Ammon's horn (tissue), 1 donor: ENCODE results near the gene CYBC1.
A peak's percentile ranks its signal among the peaks of the same experiment; 100 is the strongest.

Experiments
- DNase-seq: peaks from one replicate; pipeline ENCODE4 v3.0.0-alpha.2; 2016; ENCODE audit warnings: low spot score

The CYBC1 gene

DNA sequence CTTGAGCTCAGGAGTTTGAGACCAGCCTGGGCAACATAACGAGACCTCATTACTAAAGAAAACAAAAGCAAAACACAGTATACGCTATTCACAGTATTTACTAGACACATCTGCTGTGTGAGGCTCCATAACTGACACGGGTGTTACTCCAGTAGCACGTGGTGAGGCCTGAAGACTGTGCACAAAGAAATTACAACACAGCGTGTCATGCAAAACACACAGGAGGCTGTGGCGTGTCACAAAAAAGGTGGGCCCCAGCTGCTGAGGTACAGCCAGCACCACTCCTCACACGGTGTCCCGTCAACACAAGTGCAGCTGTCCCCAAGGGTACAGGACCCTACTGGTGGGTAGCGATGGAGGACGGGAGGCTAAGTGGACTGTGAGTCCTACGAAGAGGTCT lies 2.7 kb downstream of the CYBC1 start:
- no peak for DNase-seq

DNA sequence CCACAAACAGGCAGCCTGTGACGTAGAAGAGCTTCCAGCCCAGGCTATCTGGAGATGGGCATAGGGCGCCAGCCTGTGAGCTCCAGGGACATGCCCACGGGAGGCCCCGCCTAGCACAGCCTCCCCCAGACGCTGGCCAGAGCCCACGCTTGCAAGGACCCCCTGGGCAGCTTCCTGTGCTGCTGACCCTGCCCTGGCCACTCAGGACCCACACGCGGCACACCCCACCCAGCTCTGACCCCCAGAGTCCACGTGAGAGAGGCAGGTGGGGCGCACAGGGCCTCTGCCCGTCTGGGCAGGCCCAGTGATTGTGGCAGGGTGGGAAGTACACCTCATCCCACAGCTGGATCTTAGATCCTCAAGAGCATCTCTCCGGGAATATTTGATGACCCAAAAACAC lies 3.9 kb downstream of the CYBC1 start:
- no peak for DNase-seq

DNA sequence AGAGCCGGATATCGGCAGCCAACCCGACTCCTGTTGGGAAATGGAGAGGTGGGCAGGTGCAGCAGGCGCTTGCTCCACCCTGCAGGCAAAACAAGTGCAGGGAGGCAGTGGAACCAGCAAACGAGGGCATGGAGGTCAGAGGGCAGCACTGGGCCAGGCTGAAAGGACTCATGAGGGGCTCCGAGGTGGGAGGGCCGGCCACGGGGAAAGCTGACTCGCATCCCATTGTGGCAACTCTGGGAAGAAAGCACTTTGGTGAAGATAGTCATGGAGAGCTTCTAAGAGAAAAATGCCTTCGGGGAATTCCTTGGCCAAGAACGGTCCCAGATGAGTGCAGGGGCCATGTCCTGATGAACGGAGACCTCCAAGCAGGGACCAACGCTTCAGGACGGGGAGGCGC lies 4.4 kb downstream of the CYBC1 start:
- DNase-seq = no peak

DNA sequence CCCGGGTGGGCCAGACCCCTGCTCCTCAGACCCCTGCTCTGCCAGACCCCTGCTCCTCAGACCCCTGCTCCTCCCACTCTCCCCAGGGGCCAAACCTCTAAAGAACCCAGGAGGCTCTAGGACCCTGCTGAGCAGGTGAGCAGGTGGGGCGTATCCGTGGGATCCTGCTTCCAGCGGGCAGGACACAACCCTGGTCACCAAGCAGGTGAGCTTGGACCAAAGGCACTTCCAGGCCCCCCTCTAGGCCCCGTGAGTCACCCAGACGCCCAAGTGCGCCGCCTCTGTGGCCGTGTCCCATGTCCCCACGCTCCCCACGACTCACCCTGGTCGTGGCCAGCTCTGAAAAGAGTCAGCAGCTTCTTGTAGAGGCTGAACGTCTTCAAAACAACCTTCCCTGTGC lies 5.0 kb downstream of the CYBC1 start:
- DNase-seq = no peak

DNA sequence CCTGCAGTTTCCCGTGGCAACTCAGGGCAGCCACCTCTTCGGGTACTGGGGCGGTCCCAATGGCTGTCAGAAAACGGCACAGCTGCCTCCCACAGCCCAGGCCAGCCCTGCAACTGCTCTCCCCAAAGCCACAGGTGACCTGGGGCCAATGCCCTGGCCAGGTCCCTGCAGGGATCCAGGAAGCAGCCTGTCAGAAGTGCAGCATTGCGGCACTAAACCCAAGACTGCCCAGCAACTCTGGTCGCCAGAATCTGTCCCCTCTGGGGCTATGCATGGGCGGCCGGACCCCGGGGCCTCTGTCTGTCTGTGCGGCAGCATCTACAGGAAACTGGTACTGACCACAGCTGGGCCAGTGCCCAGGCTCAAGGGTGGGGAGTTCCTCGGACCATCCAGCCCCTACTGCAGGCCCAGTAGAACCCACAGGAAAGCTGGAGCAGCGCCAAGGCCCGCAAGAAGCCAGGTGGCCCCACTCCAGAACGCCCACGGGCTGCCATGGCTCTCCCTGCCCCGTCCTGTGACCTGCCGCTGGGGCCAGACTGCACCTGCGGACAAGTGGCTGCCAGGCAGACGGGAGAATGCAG lies 5.5 kb downstream of the CYBC1 start:
- DNase-seq = peak; percentile 52

DNA sequence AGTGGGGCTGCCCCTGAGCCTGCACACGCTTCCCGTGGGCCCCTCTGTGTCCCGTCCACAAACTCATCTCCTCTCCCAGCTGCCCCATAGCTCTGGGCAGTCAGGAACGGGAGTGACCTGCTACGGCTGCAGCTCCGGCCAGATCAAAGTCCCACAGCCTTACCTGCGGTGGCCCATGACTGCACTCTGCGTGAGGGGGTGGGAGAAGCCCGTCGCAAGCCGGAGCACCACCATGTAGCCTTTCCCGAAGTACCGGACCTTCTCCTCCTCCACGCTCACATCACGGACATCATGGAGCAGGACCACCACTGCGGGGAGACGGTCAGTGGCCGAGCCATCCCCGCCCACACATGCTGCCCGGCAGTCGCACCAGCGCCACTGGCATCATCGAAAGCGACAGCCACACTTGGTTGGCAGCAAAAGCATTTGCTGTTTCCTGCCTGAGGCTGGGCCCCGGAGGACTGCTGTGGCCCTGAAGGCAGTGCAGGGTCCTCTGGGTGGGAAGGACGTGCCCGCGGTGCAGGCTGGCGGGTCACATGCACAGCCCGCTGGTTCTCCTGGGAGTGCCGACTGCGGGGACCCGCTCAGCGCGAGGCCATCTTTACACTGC lies 6.2 kb downstream of the CYBC1 start:
- no peak for DNase-seq

DNA sequence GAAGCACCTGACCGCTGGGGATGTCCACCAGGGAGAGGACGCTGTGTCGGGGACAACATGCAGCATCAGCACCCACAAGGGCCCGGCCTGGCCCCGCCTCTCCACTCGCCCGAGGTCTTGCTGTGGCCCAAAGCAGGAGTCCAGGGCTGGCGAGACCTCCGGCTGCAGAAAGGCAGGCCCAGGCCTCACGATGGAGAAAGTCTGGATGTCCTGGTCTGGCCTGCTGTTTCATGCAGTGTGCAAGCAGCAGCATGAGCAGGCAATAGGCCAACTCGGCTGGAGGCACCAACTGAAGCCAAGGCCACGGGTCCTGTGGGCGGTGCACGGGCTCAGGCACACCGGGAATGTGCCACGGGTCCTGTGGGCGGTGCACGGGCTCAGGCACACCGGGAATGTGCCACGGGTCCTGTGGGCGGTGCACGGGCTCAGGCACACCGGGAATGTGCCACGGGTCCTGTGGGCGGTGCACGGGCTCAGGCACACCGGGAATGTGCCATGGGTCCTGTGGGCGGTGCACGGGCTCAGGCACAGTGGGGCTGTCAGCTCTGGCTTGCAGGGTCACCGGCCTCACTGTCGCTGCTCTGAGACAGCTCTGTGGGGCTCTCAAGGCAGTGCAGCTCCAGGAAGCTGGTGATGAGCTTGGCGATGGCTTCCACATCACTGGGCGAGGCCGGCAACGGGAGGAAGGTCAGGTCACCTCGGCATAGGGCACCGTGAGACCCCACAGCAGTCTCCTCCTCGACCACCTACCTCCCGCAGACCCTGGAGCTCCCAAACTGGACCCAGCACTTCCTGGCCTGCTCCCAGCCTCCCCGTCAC lies 6.9 kb downstream of the CYBC1 start:
- no peak for DNase-seq

DNA sequence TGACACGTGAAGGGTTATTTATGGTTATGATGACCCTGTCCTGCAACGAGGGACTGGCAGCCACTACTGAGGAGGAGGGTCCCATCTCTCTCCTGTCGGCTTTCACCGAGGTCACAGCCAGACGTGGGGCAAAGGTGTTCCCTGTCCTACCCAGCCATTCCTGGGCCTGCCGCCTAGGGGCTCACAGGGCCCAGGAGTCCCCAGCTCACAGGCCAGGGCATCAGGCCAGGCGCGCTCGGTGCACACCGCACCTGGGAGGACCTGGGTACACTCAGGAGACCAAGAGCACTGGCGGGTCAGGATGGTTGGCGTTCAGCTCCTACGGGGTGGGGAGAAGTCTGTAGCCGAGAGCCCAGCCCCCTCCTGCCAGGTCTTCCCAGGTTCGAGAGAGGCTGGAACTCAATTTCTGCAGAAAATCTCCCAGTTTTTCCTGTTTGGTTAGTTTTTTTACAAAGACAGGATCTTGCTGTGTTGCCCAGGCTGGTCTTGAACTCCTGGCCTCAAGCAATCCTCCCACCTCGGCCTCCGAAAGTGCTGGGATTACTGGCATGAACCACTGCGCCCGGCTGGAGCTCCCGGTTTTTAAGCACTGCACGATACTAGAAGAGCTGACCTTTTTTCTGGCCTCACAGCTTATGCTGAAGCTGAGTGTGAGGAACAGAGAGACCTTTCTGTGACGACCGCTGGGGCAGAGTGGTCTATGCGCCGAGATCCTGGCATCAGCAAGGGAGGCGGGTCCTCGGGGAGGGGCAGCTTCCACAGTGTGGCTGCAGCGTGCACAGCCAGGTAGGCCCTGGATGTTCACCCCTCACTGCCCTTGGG lies 7.7 kb downstream of the CYBC1 start:
- DNase-seq = no peak

DNA sequence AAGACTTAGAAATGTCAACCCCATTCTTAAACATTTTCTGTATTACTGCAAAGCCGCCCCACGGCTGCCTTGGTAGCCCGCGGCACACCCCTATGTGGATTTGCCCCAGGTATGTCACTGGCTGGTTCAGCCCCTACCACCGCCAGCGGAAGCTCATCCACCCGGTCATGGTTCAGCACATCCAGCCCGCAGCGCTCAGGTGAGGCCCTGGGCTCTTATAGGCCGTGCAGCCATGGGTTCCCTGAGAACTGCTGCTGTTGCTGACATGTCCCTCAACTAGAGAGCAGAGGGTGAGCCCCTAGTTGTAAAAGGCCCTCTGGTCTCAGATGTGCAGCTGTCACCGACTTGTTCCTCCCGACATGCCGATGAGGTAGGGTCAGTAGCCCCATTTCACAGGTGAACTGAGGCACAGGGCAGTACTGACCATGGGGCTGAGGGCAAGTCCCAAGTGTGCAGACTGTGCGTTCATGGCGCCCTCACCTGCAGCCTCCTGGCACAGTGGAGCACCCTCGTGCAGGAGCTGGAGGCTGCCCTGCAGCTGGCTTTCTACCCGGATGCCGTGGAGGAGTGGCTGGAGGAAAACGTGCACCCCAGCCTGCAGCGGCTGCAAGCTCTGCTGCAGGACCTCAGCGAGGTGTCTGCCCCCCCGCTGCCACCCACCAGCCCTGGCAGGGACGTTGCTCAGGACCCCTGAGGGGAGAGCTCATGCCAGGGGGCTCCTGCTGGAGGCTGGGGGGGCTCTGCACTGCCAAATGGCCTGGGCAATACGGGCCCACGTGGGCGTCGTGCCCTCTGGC lies 8.7 kb downstream of the CYBC1 start:
- no peak for DNase-seq

DNA sequence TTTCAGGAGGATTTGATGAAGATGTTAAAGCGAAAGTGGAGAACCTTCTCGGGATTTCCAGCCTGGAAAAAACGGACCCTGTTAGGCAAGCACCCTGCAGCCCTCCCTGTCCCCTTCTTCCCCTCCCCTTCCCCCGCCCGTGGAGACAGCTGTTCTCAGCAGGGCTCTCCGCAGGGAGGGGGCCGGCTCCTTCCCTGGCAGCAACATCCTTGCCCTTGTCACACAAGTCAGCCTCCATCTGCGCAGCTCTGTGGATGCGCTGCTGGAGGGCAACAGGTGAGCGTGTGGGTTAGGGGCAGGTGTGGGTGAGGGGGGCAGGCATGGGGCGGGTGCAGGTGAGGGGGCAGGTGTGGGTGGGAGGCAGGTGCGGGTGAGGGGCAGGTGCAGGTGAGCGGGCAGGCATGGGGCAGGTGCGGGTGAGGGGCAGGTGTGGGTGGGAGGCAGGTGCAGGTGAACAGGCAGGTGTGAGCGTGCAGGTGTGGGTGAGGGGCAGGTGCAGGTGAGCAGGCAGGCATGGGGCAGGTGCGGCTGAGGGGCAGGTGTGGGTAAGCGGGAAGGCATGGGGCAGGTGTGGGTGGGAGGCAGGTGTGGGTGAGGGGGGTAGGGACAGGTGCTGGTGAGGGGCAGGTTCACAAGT lies 9.4 kb downstream of the CYBC1 start:
- DNase-seq = no peak

DNA sequence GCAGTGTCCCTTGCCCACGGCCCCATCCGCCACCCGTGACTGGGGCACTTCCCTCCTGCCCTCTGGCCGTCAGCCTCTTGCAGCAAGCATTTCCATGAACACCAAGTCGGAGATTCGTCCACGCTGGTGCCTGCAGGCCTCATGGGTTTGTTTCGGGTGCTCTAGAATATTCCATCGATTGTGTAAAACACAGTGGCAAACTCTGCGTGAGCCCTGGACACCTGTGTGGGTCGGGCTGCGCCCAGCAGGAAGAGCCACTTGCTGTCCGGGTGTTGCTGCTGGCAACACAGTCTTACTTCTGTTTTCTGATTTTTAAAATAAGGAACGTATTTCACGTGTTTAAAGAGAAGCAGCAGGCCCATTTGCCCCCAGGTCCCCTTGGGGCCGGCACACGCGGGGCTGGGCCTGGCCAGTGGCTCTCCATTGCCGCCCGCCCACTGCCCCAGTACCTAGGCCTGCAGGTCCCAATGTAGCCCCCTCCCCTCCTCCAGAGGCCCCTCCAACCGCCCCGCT lies 10.0 kb downstream of the CYBC1 start:
- DNase-seq = no peak

DNA sequence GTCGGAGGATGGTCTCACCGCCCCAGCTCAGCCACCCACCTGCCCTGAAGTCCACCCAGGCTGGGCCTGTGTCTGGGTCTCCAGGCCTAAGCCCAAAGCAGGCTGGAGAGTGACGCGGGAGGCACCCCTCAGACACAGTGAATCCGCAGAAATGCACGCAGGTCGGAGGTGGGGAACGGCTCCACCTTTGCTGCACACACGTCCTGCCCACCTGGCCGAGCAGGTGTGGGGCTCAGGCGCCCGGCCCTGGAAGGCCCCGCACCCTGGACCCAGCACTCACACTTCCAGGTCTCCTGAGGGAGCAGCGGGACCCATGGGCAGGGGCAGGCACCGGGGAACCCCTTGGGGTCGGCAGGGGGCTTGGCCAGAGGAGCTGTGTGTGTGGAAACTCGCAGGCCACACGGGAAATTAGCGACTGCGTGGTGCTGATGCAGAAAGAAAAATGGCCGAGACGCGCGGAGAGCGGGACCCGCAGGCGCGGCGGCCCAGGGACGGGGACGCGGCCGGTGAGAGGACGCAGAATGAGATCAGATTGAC lies 10.7 kb downstream of the CYBC1 start:
- no peak for DNase-seq

DNA sequence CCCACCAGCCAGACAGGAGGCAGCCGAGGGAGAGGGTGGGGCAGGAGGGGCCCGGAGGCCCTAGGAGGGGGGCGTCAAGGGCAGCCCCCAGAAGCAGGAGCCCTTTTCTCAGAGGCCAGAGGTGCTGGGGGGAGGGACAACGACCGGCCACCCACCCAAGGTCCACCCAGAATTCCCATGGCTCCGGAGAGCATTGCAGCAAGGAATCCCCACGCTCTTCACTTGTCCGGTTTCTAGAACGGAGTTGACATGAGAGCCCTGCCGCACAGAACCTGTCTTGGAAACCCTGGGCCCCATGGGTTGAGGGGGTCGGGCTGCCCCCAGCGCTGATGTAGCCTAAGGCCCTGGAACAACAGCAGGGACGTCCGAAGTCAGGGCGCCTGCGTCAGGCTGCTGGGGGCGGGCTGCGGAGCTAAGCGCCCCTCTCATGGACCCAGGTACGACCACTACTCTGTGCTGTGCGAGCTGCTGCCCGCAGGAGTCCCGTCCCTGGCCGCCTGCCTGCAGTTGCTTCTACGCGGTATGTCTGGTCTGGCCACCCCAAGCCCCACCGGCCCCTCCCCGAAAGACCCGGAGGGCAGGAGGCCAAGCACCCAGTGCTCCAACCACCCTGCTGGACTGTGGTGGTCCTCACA lies 11.2 kb downstream of the CYBC1 start:
- no peak for DNase-seq

DNA sequence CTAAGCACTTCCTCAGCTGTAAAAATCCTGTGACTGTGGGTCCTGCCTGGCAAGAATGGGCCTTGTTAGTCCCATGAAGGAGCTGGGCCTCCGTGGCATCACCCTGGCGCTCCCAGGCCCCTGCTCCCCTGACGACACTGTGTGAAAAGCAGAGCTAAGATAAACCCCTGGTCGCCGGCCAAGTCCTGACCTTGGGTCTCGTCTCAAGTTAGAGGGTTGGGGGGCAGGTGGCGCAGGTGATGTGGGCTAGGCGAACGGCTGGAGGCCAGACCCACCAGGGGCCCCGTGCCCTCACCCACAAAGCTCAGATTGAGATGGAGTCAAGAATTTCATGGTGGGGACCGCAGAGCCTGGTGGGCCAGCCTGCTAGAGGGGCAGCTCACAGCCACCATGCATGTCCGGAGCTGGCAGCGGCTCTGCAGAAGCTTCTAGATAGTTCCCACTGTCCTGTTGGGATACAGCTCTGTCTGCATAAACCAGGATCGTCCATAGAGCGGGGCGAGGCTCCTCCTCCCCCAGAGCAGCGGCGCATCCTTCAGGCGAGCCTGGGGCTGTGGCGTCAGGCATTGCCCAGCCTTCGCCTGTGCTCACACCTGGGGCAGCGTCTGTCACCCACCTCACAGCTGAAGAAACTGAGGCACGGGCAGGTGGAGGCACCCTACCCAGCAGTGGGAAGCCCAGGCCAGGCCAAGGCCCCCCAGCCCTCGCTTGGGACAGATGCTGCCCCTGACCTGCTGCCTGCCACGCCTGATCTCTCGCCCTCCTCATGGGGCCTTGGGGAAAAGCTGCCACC lies 12.0 kb downstream of the CYBC1 start:
- no peak for DNase-seq

DNA sequence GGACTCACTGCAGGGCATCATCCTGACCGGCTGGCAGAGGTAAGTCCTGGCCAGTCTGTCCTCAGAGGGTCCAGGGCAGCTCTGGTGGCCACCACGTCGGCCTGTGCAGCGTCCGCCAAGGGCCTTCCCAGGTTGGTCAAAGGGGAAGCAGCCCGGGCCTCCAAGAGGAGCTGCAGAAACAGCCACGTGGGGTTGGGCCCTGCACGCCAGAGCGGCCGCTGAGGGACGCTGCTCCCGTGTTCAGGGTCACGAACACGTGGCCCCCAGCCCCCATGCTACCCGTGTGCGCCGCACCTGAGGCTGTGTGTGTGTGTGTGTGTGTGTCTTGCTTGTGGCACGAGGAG lies 13.3 kb downstream of the CYBC1 start:
- DNase-seq = no peak

DNA sequence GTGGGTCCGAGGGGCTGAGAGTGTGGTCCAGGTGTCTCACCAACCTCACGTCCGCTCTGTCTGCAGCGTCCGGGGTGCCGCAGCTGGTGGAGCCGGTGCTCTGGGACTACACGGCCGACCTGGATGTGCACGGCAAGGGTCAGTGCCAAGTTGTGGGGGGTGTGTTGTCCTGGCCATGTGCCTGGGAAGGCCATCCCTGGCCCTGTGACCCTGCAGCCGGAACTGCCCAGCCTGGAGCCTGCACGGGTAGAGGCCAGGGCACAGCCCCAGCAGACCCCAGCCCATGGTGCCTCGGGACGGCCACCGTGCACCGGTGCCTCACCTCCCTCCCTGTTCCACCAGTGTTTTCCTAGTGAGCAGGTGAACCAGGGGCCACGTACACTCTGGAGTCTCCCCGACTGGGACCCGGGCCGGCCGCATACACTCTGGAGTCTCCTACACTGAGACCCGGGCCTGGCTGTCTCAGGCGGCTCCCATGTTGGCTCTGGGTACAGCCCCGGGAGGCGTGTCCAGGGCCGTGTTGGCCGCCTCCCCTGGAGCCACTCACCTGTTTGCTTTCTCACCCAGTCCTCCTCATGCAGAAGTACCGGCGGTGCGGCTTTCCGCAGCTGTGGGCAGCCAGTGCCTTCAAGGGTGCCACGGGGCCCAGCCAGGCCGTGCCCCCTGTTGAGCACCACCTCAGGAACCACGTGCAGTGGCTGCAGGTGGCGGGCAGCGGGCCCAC lies 13.8 kb downstream of the CYBC1 start:
- DNase-seq = no peak

DNA sequence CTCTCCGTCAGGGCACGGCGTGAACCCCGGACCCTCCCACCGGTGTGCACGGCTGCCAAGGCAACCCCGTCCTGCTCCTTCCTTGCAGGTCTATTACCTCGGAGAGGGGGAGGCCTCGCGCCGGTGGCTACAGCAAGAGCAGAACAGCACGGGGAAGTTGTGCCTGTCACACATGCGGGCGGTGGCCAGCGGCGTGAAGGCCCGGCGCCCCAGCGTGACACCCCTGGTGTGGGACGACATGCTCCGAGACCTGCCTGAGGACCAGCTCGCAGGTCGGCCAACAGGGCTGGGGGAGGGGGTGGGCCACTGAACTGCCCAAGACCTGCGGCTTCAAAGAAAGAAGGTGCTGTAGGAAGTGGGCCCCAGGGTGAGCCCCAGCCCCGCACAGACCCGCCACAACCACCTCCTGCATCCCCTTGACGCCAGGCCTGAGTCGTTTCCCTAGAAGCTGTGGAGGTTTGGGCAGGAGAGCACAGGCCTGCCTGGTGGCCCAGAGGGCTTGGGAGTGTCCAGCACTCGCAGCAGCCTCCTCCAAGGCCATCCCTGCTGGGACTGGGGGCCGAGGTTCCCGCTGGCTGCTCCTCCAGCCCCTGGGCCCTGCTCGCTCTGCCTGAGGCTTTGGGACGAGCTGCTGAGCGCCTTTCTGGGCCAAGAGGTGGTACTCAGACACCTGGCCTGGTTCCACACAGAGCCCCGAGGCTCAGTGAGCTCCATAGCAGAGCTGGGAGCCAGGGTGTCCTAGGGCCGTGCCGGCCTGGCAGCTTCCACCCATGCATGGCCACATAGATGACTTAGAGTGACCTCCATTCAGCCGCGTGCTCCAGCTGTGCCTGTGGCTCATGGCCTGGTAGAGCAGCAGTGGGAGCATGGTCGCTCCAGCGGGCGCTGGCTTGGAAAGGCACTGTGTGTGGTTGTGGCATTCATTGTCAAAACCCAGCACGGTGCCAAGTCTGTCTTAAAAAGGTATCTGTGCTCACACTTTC lies 14.7 kb downstream of the CYBC1 start:
- no peak for DNase-seq

DNA sequence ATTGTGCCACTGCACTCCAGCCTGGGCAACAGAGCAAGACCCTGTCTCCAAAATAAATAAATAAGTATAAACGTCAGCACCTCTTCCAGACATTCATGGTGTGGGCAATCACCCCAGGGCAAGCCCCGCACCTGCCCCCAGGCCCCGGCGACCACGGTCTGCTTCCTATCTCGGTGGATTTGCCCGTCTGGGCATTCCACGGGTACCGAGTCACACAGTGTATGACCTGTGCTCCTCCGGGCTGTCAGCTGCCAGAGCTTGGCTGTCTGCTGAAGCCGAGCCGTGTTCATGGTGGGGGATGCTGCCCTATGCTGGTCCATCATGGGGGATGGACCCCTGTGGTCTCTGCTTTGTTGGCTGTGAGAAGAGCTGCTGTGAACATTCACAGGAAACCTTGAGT lies 15.4 kb downstream of the CYBC1 start:
- no peak for DNase-seq
